CD4-positive, alpha-beta T cell (primary cell): ENCODE data around the gene P2RY12. TPM values are rescaled to one million over a fixed set of nuclear protein-coding genes. Genes with fewer than 3 reads are reported as not detected.

Source experiments
- ATAC-seq: fragments of 200-7000 bp; cut with Tn5 transposase; one replicate; pipeline ENCODE4 v1.10.0; 2022; ENCODE audit warnings: mild to moderate bottlenecking; ENCODE audit not compliant: poor library complexity
- CTCF ChIA-PET: fragments of 350-600 bp; sonication (Branson Sonifier 250); formaldehyde crosslinking; loops from one replicate; lab custom pipeline; 2021; ENCODE audit warnings: antibody characterized with exemption, inconsistent platforms; lab: Charles Lee
- POLR2A ChIA-PET: fragments of 350-600 bp; sonication (Branson Sonifier 250); formaldehyde crosslinking; loops from one replicate; lab custom pipeline; 2021; ENCODE audit warnings: antibody characterized with exemption, inconsistent platforms; lab: Charles Lee
- DNase-seq, 14 experiments: peaks; one replicate each; pipeline ENCODE4 v3.0.0-alpha.2; 2013 to 2020; ENCODE audit warnings: mixed read lengths in 2 of 14
- H3K27ac ChIP-seq, 2 donors: one replicate each; pipeline versions ENCODE4 v1.5.1 to v1.7.0; 2013; ENCODE audit warnings: low read length in 2 of 2, low read depth in 1 of 2, mild to moderate bottlenecking in 1 of 2
- H3K27me3 ChIP-seq, 2 experiments: 1 replicate in 1 of 2; 2 replicates in 1 of 2; pipeline versions ENCODE4 v1.6.1 to v1.7.0; 2013; ENCODE audit warnings: low read length in 2 of 2, control low read depth in 1 of 2, mild to moderate bottlenecking in 1 of 2, moderate library complexity in 1 of 2; ENCODE audit not compliant: insufficient read depth in 2 of 2, control insufficient read depth in 1 of 2
- H3K36me3 ChIP-seq: one replicate; pipeline ENCODE4 v1.6.1; 2013; ENCODE audit warnings: low read length, control low read depth; ENCODE audit not compliant: insufficient read depth
- H3K4me1 ChIP-seq: one replicate; pipeline ENCODE4 v1.6.1; 2013; ENCODE audit warnings: low read length, control low read depth; ENCODE audit not compliant: insufficient read depth
- H3K4me3 ChIP-seq: one replicate; pipeline ENCODE4 v1.5.1; 2013; ENCODE audit warnings: mild to moderate bottlenecking, low read length, moderate library complexity
- H3K9me3 ChIP-seq, 2 experiments: 1 replicate in 1 of 2; 2 replicates in 1 of 2; pipeline versions ENCODE4 v1.6.1 to v1.7.0; 2013; ENCODE audit warnings: low read length in 2 of 2, mild to moderate bottlenecking in 2 of 2, control low read depth in 1 of 2, moderate library complexity in 1 of 2; ENCODE audit not compliant: control insufficient read depth in 1 of 2, insufficient read depth in 1 of 2
- H3K27ac Mint-ChIP-seq: one replicate; pipeline ENCODE4 v1.8.0; 2020; ENCODE audit warnings: mixed read lengths
- H3K27me3 Mint-ChIP-seq: one replicate; pipeline ENCODE4 v1.8.0; 2021; ENCODE audit warnings: mixed read lengths
- H3K36me3 Mint-ChIP-seq: one replicate; pipeline ENCODE4 v1.8.0; 2021; ENCODE audit warnings: low read depth, mixed read lengths
- H3K4me1 Mint-ChIP-seq: one replicate; pipeline ENCODE4 v1.8.0; 2021; ENCODE audit warnings: low read depth, mixed read lengths
- H3K4me3 Mint-ChIP-seq: one replicate; pipeline ENCODE4 v1.8.0; 2020; ENCODE audit warnings: mild to moderate bottlenecking, mixed read lengths
- H3K9me3 Mint-ChIP-seq: one replicate; pipeline ENCODE4 v1.8.0; 2020; ENCODE audit warnings: mixed read lengths
- intact Hi-C, 2 experiments: fragments of 100-400 bp; cut with DNase I in 1 of 2; cut with micrococcal nuclease in 1 of 2; formaldehyde crosslinking; loops; one replicate each; pipeline versions ENCODE4 v1.15.1 to v1.9.0; 2023 to 2025; cut with DNase I, micrococcal nuclease
- total RNA-seq, 174 experiments: library from RNA in 2 of 174; stranded (reverse) in 2 of 174; gene quantifications; one replicate each; pipeline ENCODE4 v1.2.3 and lab custom pipeline; 2021 to 2026
- TF ChIP-seq, protein P1 (sequence below): fragments of 200-600 bp; IDR thresholded peaks from one replicate; pipeline ENCODE4 v1.8.0; 2022; ENCODE audit warnings: antibody characterized with exemption, mild to moderate bottlenecking

P2RY12 gene
- total RNA-seq, 2 experiments from 2014 or later: not detected

DNA sequence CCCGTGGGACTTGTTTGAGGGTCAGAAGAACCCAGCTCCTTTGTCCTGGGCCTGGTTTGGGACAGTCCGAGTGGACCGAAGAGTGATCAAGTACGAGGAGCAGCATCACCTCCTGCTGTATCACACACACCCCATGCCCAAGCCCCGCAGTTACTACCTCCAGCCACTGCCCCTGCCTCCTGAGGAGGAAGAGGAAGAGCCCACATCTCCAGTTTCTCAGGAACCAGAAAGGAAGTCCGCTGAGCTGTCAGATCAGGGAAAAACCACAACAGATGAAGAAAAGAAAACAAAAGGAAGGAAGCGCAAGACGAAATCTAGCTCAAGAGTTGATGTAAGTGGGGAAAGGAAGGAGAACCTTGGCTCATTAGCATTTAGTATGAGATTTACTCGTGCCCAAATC, 3.3 kb upstream of the P2RY12 start:
- ChIA-PET POLR2A (no interaction called here), CTCF (no interaction called here)
- Mint-ChIP-seq H3K27me3 (peaks cover 6% of the 10 kb centered on the region), H3K36me3 (no peaks in the 10 kb centered on the region), H3K27ac (no peak overlapping the region), H3K4me1 (no peaks in the 10 kb centered on the region), H3K9me3 (no peaks in the 10 kb centered on the region), H3K4me3 (no peak overlapping the region)
- TF ChIP-seq, protein P1, sequence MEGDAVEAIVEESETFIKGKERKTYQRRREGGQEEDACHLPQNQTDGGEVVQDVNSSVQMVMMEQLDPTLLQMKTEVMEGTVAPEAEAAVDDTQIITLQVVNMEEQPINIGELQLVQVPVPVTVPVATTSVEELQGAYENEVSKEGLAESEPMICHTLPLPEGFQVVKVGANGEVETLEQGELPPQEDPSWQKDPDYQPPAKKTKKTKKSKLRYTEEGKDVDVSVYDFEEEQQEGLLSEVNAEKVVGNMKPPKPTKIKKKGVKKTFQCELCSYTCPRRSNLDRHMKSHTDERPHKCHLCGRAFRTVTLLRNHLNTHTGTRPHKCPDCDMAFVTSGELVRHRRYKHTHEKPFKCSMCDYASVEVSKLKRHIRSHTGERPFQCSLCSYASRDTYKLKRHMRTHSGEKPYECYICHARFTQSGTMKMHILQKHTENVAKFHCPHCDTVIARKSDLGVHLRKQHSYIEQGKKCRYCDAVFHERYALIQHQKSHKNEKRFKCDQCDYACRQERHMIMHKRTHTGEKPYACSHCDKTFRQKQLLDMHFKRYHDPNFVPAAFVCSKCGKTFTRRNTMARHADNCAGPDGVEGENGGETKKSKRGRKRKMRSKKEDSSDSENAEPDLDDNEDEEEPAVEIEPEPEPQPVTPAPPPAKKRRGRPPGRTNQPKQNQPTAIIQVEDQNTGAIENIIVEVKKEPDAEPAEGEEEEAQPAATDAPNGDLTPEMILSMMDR: no peak
- no peak overlapping the region for H3K4me3 ChIP-seq
- no peak overlapping the region for H3K27ac ChIP-seq
- no peaks in the 10 kb centered on the region for H3K27me3 ChIP-seq
- no peaks in the 10 kb centered on the region for H3K9me3 ChIP-seq
- no peaks in the 10 kb centered on the region for H3K4me1 ChIP-seq
- H3K36me3 ChIP-seq: no peaks in the 10 kb centered on the region
- DNase-seq (peak in 2 of 14 experiments; percentile 12 to 17), ATAC-seq (no peak)
- intact Hi-C loops: no loop called here

DNA sequence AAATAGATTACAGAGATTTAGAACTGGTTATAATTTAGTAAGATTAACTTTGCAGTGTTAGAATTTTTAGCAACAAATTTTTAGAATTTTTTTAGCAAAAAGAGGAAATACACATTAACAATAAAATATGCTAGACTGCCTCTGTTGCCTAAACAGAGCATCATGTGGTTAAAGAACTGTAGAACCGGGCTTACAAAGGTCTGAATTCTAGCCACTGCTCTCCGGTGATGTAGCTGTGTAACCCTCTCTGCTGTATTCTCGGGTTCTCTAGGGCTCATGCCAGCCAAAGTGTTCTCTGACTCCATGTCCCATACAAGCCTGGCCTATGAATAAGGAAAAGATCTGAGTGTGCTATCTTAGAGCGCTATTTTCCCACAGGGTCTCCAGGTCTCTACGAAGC, 2.9 kb upstream of the P2RY12 start:
- H3K27me3 ChIP-seq: no peaks in the 10 kb centered on the region
- Mint-ChIP-seq H3K4me1 (no peaks in the 10 kb centered on the region), H3K9me3 (no peaks in the 10 kb centered on the region), H3K27ac (no peak overlapping the region), H3K27me3 (peaks cover 5% of the 10 kb centered on the region), H3K4me3 (no peak overlapping the region), H3K36me3 (no peaks in the 10 kb centered on the region)
- POLR2A ChIA-PET: no interaction called here
- no peak overlapping the region for H3K27ac ChIP-seq
- no peak for ATAC-seq
- H3K4me3 ChIP-seq: no peak overlapping the region
- intact Hi-C loops: no loop called here
- CTCF ChIA-PET: no interaction called here
- TF ChIP-seq, protein P1: no peak
- no peak for DNase-seq
- no peaks in the 10 kb centered on the region for H3K9me3 ChIP-seq
- no peaks in the 10 kb centered on the region for H3K4me1 ChIP-seq
- H3K36me3 ChIP-seq: no peaks in the 10 kb centered on the region

DNA sequence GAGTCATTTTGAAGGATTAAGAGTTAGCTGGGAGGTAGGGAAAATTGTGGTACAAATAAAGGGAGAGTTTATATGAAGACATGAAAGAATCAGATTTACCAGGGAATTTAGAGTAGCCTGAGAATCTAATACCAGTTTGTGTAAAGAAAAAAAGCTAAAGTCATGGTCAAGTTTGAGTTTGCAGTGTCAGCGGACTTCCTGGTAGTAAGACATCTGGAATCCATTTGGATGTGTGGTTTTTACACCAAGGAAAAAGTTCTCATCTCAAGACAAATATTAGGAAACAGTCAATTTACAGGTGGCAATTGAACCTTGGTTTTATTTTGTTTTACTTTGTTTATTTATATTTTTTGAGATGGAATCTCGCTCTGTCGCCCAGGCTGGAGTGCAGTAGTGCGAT, 1.5 kb upstream of the P2RY12 start:
- no peaks in the 10 kb centered on the region for H3K27me3 ChIP-seq
- no peak overlapping the region for H3K27ac Mint-ChIP-seq
- H3K36me3 ChIP-seq: no peaks in the 10 kb centered on the region
- ATAC-seq (no peak), DNase-seq (no peak)
- ChIA-PET POLR2A (no interaction called here), CTCF (no interaction called here)
- no peaks in the 10 kb centered on the region for H3K9me3 ChIP-seq
- TF ChIP-seq, protein P1: no peak
- H3K36me3 Mint-ChIP-seq: no peaks in the 10 kb centered on the region
- H3K4me1 ChIP-seq: no peaks in the 10 kb centered on the region
- H3K4me3 Mint-ChIP-seq: no peak overlapping the region
- no peaks in the 10 kb centered on the region for H3K9me3 Mint-ChIP-seq
- no peak overlapping the region for H3K27ac ChIP-seq
- H3K27me3 Mint-ChIP-seq: peaks cover 2% of the 10 kb centered on the region
- no peak overlapping the region for H3K4me3 ChIP-seq
- intact Hi-C loops: no loop called here
- H3K4me1 Mint-ChIP-seq: no peaks in the 10 kb centered on the region
